K562 (cell line): ENCODE measurements around the gene CLPSL2. TPM values are rescaled to one million over a fixed set of nuclear protein-coding genes. Genes with fewer than 3 reads are reported as not detected.
A peak's percentile ranks its signal among the peaks of the same experiment; 100 is the strongest.

ENCODE experiments used
- BMI1 ChIP-seq: fragments of 150-350 bp; IDR thresholded peaks from 2 replicates; pipeline ENCODE4 v1.6.1; 2014; ENCODE audit warnings: low read length
- CEBPG ChIP-seq, 3 experiments: fragments of 200-800 bp in 1 of 3; sonication (Bioruptor generic) in 1 of 3; sonication (generic) in 1 of 3; formaldehyde crosslinking in 1 of 3; IDR thresholded peaks in 2 of 3; conservative IDR thresholded peaks in 1 of 3; 2 replicates each; pipeline versions ENCODE4 v1.6.1 to v1.8.0; 2016 to 2022; ENCODE audit warnings: missing compliant biosample characterization in 2 of 3, missing genetic modification characterization in 2 of 3, mild to moderate bottlenecking in 1 of 3, missing genetic modification reagents in 1 of 3
- CHD7 ChIP-seq: fragments of 200-600 bp; sonication (generic); IDR thresholded peaks from one replicate; pipeline ENCODE4 v1.6.1; 2012; ENCODE audit warnings: mild to moderate bottlenecking, low read depth, low read length, inconsistent platforms
- EP400 ChIP-seq: fragments of 450-650 bp; IDR thresholded peaks from 2 replicates; pipeline ENCODE4 v1.6.1; 2017; ENCODE audit warnings: antibody characterized with exemption, mild to moderate bottlenecking, moderate library complexity
- FOXK2 ChIP-seq, 2 experiments: fragments of 450-650 bp; IDR thresholded peaks in 1 of 2; conservative IDR thresholded peaks in 1 of 2; 2 replicates each; pipeline ENCODE4 v1.6.1; 2016; ENCODE audit warnings: low read depth in 2 of 2, mild to moderate bottlenecking in 1 of 2
- GATAD2A ChIP-seq: fragments of 450-650 bp; IDR thresholded peaks from 2 replicates; pipeline ENCODE4 v1.6.1; 2017
- NFYB ChIP-seq: IDR thresholded peaks from 2 replicates; pipeline ENCODE4 v1.6.1; 2011; ENCODE audit warnings: mild to moderate bottlenecking, moderate library complexity; ENCODE audit not compliant: insufficient read length; ENCODE audit errors: extremely low read depth
- NONO ChIP-seq, 2 experiments: fragments of 200-400 bp in 1 of 2; fragments of 450-650 bp in 1 of 2; formaldehyde crosslinking in 1 of 2; IDR thresholded peaks; 2 replicates each; pipeline ENCODE4 v1.6.1; 2017; ENCODE audit warnings: low read depth in 2 of 2, mild to moderate bottlenecking in 2 of 2, moderate library complexity in 2 of 2, low read length in 1 of 2
- RBM34 ChIP-seq: fragments of 200-400 bp; formaldehyde crosslinking; IDR thresholded peaks from 2 replicates; pipeline ENCODE4 v1.6.1; 2018; ENCODE audit warnings: low read length, borderline replicate concordance; ENCODE audit not compliant: insufficient read depth
- SMARCC2 ChIP-seq: fragments of 450-650 bp; IDR thresholded peaks from 2 replicates; pipeline ENCODE4 v1.6.1; 2017; ENCODE audit warnings: antibody characterized with exemption, moderate library complexity, mild to moderate bottlenecking, low read depth
- TAF15 ChIP-seq: fragments of 200-400 bp; formaldehyde crosslinking; IDR thresholded peaks from 2 replicates; pipeline ENCODE4 v1.6.1; 2017; ENCODE audit warnings: mild to moderate bottlenecking, low read depth, low read length, moderate library complexity
- USF1 ChIP-seq: sonication (generic); formaldehyde crosslinking; IDR thresholded peaks from 2 replicates; pipeline ENCODE4 v1.9.0; 2022; ENCODE audit warnings: mild to moderate bottlenecking, missing genetic modification reagents
- XRCC4 ChIP-seq: IDR thresholded peaks from one replicate; pipeline ENCODE4 v1.6.1; 2011; ENCODE audit not compliant: insufficient read depth, insufficient read length; ENCODE audit errors: extremely low read depth
- polyA plus RNA-seq, 8 experiments: library from polyadenylated mRNA; depleted of rRNA in 4 of 8; stranded (reverse) in 5 of 8; unstranded in 3 of 8; fragments of >200 nt; fragmentation: Nextera tagmentation in 2 of 8; fragmentation: Illumina TruSeq in 1 of 8; extraction: Ambion mirVana in 2 of 8; extraction: Trizol in 1 of 8; gene quantifications; 2 replicates each; pipeline versions ENCODE4 v1.2.1 to v1.2.3, GENCODE V29; 2011 to 2014; ENCODE audit warnings: inconsistent platforms in 1 of 8, missing spikeins in 1 of 8
- total RNA-seq, 7 experiments: library from RNA; depleted of rRNA in 6 of 7; stranded (reverse); fragments of >200 nt in 6 of 7; fragmentation: Illumina TruSeq in 2 of 7; extraction: Trizol in 2 of 7; gene quantifications; 2 replicates each; pipeline versions ENCODE4 v1.2.1 to v1.2.3, GENCODE V29; 2011 to 2021; ENCODE audit warnings: low replicate concordance in 1 of 7

Gene CLPSL2
- total and polyA plus RNA-seq, 9 of the 15 experiments (the other 6 are each of a cell fraction or from before 2014, with no cell fraction given), result not detected

DNA sequence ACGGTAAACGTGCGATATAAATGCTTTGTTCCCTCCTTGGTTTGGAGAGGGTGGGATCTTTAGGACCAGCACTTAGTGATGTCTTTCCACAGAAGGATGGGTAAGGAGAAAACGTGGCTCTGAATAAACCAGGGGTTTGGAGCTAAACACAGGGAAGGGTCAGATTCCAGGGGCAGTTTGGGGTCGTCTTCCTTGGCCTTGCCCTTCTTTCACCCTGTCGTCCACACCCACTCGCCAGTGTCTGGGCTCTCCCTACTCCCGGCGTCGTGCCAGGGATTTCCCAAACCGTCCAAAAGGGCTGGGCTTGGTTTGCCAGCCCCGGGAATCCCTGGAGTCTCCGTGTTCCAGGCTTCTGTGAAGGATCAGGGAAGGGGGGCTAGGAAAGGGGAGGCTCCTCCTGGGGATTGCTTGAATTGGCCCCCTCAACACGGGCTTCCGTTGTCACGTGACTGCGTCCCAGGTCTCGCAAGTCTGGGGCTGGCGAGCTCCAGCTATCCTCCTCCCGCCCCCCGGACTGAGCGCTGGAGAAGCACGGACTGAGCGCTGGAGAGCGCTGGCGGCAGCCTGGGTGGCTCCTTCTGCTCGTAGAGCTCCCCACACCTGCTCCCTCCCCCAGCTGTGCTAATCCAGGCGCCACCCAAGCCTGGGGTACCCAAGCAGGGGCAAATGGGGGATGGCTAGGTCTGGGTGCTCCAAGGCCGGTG lies 49.0 kb upstream of the CLPSL2 start (continued):
- TF ChIP-seq CHD7 (no peak), USF1 (CRISPR knock-in tag) (peak; percentile 89), CEBPG (CRISPR knock-in tag; IDR thresholded peaks at IDR 0.05) (no peak), CEBPG (tag; conservative IDR thresholded peaks at IDR 0.05 in 1 of 2, IDR thresholded peaks at IDR 0.05 in 1 of 2) (no peak), EP400 (no peak), GATAD2A (peak; percentile 60; the same call in 1 of the 2 replicates), BMI1 (no peak), TAF15 (no peak), XRCC4 (no peak), FOXK2 (conservative IDR thresholded peaks at IDR 0.05 in 1 of 2, IDR thresholded peaks at IDR 0.05 in 1 of 2; ENCODE audit: low read depth in 2 of 2) (0 out of 4 replicates have a peak, but pooled peaks of 1 of the 2 experiments have one; percentile 22), RBM34 (no peak), NONO (IDR thresholded peaks at IDR 0.05; ENCODE audit: low read depth in 2 of 2, low read length in 1 of 2) (no peak), SMARCC2 (no peak), NFYB (no peak)
